Measurements from ENCODE around the gene MARCHF10. TPM values are rescaled to one million over a fixed set of nuclear protein-coding genes. Genes with fewer than 3 reads are reported as not detected.

MARCHF10 gene
- total and polyA plus RNA-seq, 9 donors, result 0.09 to 1.1 (median 0.42) TPM

GRCh38 chr17:62653826-62654761, 154.0 kb downstream of the MARCHF10 start:
- no peaks in the 10 kb centered on the region for H3K27me3 ChIP-seq (ENCODE audit: control insufficient read depth, insufficient read depth, low read length)
- peak; percentile 90 for DNase-seq
- H3K4me1 ChIP-seq (ENCODE audit: control insufficient read depth, insufficient read depth, low read length), result peaks cover 54% of the 10 kb centered on the region
- no peaks in the 10 kb centered on the region for H3K9me3 ChIP-seq (replicated peaks; ENCODE audit: control insufficient read depth, low read depth, low read length)
- WGBS (ENCODE audit: insufficient coverage), result 13% methylated on average over 15 of the region's 19 CpGs
- H3K27ac ChIP-seq (ENCODE audit: low read length), result peak overlapping the region; percentile 87
- peaks cover 2% of the 10 kb centered on the region for H3K36me3 ChIP-seq (ENCODE audit: control insufficient read depth, insufficient read depth, low read length)
- no peak overlapping the region for H3K4me3 ChIP-seq (ENCODE audit: low read length)

GRCh38 chr17:62653002-62653825, 154.9 kb downstream of the MARCHF10 start:
- Histone ChIP-seq H3K4me1 (ENCODE audit: control insufficient read depth, insufficient read depth, low read length) (peaks cover 57% of the 10 kb centered on the region), H3K27me3 (ENCODE audit: control insufficient read depth, insufficient read depth, low read length) (no peaks in the 10 kb centered on the region), H3K4me3 (ENCODE audit: low read length) (peak overlapping the region; percentile 38), H3K9me3 (replicated peaks; ENCODE audit: control insufficient read depth, low read depth, low read length) (no peaks in the 10 kb centered on the region), H3K27ac (ENCODE audit: low read length) (peak overlapping the region; percentile 87), H3K36me3 (ENCODE audit: control insufficient read depth, insufficient read depth, low read length) (peaks cover 2% of the 10 kb centered on the region)
- 1% methylated on average over 18 of the region's 30 CpGs for WGBS (ENCODE audit: insufficient coverage)
- peak; percentile 86 for DNase-seq

GRCh38 chr17:62652251-62653001, 155.7 kb downstream of the MARCHF10 start:
- peak; percentile 54 for DNase-seq
- Histone ChIP-seq H3K36me3 (ENCODE audit: control insufficient read depth, insufficient read depth, low read length) (peaks cover 2% of the 10 kb centered on the region), H3K4me1 (ENCODE audit: control insufficient read depth, insufficient read depth, low read length) (peaks cover 56% of the 10 kb centered on the region), H3K9me3 (replicated peaks; ENCODE audit: control insufficient read depth, low read depth, low read length) (no peaks in the 10 kb centered on the region), H3K27ac (ENCODE audit: low read length) (peak overlapping the region; percentile 87), H3K27me3 (ENCODE audit: control insufficient read depth, insufficient read depth, low read length) (no peaks in the 10 kb centered on the region), H3K4me3 (ENCODE audit: low read length) (peak overlapping the region; percentile 38)
- WGBS (ENCODE audit: insufficient coverage), result 3% methylated on average over 51 of the region's 57 CpGs

Other genes starting within 250 kb of the MARCHF10 start
- gene MRC2, start 180.6 kb downstream of the MARCHF10 start, total RNA-seq, result 136 TPM
- 100 to 1,000 TPM; 115 to 206 (median 169) TPM for gene MRC2, start 180.6 kb downstream of the MARCHF10 start, polyA plus RNA-seq (ENCODE audit: insufficient read depth in 1 of 8, insufficient read length in 8 of 8, low replicate concordance in 1 of 8)
- 52.8 TPM for gene TANC2, start 157.9 kb upstream of the MARCHF10 start, total RNA-seq
- 10 to 100 TPM; 22.6 to 42.7 (median 35.2) TPM for gene TANC2, start 157.9 kb upstream of the MARCHF10 start, polyA plus RNA-seq (ENCODE audit: insufficient read depth in 1 of 8, insufficient read length in 8 of 8, low replicate concordance in 1 of 8)

Measured in muscle of leg (tissue), 11 donors.